K562 (cell line): ENCODE results near the gene TRPV6.

Experiments used
- CHD2 ChIP-seq: IDR thresholded peaks from 2 replicates; pipeline ENCODE4 v1.6.1; 2011; ENCODE audit warnings: low read depth, low read length
- ZNF561 ChIP-seq: fragments of 450-650 bp; formaldehyde crosslinking; conservative IDR thresholded peaks from 2 replicates; pipeline ENCODE4 v1.4.0; 2020; ENCODE audit warnings: mild to moderate bottlenecking, moderate library complexity

- TF ChIP-seq ZNF561 (CRISPR knock-in tag) (no peak), CHD2 (no peak)
These were observed 23.2 kb downstream of the TRPV6 start for GRCh38 chr7:142862351-142862750.
